AG09319 (cell line): ENCODE measurements around the gene CD1D.
"Not testable (repeated sequence)": the region's sequence is repeated elsewhere in the genome, so short reads cannot be mapped to it uniquely, and the experiment has no call there.

Experiments
- DNase-seq: peaks from one replicate; pipeline ENCODE4 v3.0.0-alpha.2; 2010; ENCODE audit warnings: low read depth; ENCODE audit errors: extremely low read depth
- CTCF ChIP-seq: IDR thresholded peaks from 2 replicates; pipeline ENCODE4 v1.5.1; 2011; ENCODE audit warnings: low read depth, mild to moderate bottlenecking, inconsistent platforms, low read length, moderate library complexity

Gene CD1D

DNA sequence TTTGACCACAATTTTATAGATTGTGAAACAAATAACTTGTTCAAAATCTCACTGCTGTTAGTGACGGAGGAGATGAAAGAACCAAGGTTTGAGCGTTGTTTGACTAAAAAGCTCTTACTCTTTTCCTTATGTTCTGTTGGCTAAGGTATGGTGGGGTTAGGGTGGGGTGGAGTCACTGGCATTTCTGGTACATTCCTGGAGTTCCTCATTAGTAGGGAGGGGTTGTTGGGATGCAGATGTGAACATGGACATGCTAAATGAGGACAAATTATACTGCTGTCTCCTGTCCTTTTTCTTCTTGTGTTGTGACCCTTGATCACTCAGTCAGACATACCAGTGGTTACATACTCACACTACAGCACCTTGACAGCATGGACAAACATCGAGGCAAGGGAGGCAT lies 26.2 kb upstream of the CD1D start:
- no peak for TF ChIP-seq CTCF

DNA sequence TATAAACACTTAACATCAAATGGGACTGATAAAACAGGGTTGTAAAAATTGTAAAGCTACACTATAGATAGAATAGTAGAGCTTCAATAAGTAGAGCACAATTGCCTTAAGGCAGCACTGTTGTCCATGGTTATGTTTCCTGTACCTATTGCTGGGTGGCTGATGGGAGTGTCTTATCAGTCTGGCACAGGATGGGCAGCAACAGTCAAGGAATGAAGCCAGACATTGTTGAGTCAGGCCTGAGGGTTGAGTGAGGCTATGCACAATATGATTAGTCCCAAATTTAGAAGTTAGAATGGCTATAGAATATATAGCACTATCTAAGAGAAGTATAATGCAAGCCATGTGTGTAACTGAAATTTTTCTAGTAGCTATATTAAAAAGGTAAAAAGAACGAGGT lies 25.0 kb upstream of the CD1D start:
- TF ChIP-seq CTCF = no peak
- no peak for DNase-seq

More for the DNA sequence above, 26.2 kb upstream of the CD1D start:
- DNase-seq = no peak

DNA sequence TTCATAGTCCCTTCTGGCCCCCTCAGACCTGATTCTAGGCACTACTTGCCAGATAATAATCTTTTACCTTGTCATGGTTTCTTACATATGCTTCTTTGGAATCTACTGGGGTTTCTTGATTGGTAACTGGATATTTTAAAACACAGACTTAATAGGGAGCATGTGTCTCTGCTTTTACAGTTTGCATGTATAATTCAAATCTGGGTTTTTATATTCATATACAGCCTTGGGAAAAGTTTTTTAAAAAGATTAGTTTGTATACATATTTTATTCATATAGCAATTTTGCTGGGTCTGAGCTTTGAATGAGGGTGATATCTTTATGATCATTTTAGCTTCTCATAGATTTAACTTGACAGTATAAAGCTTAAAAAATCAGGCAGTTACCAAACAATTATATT lies 21.1 kb upstream of the CD1D start:
- DNase-seq = no peak
- TF ChIP-seq CTCF = no peak

- no peak for DNase-seq
These were observed 19.2 kb upstream of the CD1D start for GRCh38 chr1:158161446-158161845.

GRCh38 chr1:158163000-158163947 lies 17.4 kb upstream of the CD1D start:
- DNase-seq = no peak
- no peak for TF ChIP-seq CTCF

More at GRCh38 chr1:158161446-158161845, 19.2 kb upstream of the CD1D start:
- TF ChIP-seq CTCF = no peak

GRCh38 chr1:158169105-158169504 lies 11.6 kb upstream of the CD1D start:
- DNase-seq = no peak
- no peak for TF ChIP-seq CTCF

DNA sequence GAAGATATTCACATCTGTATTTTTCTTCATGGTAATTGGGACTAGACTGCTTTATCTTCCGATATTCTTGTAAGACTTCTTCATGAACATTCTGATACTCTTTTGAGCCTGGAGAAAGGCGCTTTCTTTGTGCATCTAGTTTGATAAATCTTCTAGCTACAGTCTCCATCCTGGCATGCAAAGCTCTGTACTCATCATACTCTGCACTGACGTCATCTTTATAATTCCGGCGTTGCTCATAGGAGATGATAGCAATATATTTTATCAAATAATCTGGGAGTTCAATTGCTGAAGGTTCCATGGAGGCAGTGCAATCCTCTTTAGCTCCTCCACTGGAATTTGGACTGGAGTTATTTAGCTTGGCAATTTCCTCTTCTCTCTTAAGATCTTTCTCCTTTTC lies 4.8 kb upstream of the CD1D start:
- DNase-seq = not testable (repeated sequence)

- DNase-seq = no peak
- TF ChIP-seq CTCF = no peak
These were observed 4.3 kb upstream of the CD1D start for GRCh38 chr1:158176399-158176798.

GRCh38 chr1:158176849-158177699 lies 3.6 kb upstream of the CD1D start:
- DNase-seq = not testable (repeated sequence)
